ENCODE results near the gene FITM1. TPM values are rescaled to one million over a fixed set of nuclear protein-coding genes. Genes with fewer than 3 reads are reported as not detected.

Gene FITM1
- polyA plus RNA-seq, 1 of the 3 experiments (the other 2 are of a cell fraction) = 0.12 TPM

DNA sequence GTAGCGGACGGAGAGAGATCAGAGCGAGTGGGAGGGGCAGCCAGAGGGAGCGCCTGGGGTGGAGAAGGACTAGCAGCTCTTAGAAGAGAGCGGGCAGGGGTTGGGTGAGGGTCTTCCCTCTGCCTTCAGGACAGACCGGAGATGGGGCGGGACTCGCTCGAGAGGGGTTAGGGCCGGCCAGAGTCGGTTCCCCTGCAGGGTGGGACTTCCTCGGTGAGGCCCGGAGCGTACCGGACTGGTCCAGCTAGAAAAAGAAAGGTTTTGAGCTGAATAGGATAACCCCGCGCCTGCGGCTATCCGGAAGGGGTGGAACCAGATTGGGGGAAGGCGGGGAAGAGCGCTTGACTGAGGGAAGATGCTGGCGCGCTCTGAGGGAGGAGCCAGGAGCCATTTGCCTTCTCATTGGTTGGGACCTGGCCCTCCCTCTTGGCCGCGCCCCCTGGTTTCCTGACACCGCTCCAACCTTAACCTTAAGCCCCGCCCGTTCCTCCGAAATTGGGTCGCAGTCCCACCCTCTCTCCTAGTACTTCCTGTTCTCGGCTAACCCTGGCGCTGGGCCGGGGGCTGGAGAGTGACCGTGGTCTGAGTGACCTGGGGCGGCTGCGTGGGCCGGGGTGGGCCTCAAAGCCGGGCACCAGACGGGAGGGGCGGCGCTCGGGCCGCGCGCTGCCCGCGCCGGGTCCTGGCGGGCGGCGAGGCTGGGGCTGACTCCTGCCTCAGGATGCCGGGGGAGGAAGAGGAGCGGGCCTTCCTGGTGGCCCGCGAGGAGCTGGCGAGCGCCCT, 16.7 kb downstream of the FITM1 start, which contains the start of gene RNF31:
RNF31 (plus strand) TSS at position 521 of the 783 bp plus-strand sequence; CDS start at position 722, 201 bp downstream.
- TF ChIP-seq TCF12 (IDR thresholded peaks at IDR 0.05) (no peak), POLR2AphosphoS5 (IDR thresholded peaks at IDR 0.05; ENCODE audit: low read depth, low read length) (peak; percentile 77), SIN3A (IDR thresholded peaks at IDR 0.05; ENCODE audit: borderline replicate concordance, low read depth, low read length) (peak; percentile 53; the same call in 1 of the 2 replicates), ELF1 (IDR thresholded peaks at IDR 0.05) (peak; percentile 32; the same call in 1 of the 2 replicates), MXI1 (IDR thresholded peaks at IDR 0.05; ENCODE audit: low read depth, low read length) (0 out of 2 replicates have a peak, but pooled peaks have one; percentile 40), TAF1 (IDR thresholded peaks at IDR 0.05; ENCODE audit: borderline replicate concordance, low read depth, low read length) (peak; percentile 22), GABPA (IDR thresholded peaks at IDR 0.05; ENCODE audit: low read depth) (peak; percentile 81)
- TF ChIP-seq, protein P1, sequence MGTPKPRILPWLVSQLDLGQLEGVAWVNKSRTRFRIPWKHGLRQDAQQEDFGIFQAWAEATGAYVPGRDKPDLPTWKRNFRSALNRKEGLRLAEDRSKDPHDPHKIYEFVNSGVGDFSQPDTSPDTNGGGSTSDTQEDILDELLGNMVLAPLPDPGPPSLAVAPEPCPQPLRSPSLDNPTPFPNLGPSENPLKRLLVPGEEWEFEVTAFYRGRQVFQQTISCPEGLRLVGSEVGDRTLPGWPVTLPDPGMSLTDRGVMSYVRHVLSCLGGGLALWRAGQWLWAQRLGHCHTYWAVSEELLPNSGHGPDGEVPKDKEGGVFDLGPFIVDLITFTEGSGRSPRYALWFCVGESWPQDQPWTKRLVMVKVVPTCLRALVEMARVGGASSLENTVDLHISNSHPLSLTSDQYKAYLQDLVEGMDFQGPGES (IDR thresholded peaks at IDR 0.05; ENCODE audit: low read depth, low read length) = no peak
- TF ChIP-seq, protein P2, sequence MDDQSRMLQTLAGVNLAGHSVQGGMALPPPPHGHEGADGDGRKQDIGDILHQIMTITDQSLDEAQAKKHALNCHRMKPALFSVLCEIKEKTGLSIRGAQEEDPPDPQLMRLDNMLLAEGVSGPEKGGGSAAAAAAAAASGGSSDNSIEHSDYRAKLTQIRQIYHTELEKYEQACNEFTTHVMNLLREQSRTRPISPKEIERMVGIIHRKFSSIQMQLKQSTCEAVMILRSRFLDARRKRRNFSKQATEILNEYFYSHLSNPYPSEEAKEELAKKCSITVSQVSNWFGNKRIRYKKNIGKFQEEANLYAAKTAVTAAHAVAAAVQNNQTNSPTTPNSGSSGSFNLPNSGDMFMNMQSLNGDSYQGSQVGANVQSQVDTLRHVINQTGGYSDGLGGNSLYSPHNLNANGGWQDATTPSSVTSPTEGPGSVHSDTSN (IDR thresholded peaks at IDR 0.05) = 0 out of 2 replicates have a peak, but pooled peaks have one; percentile 35
- Histone ChIP-seq H3K9me2 (no peaks in the 10 kb centered on the region), H3K27ac (ENCODE audit: low read depth in 2 of 2, low read length in 1 of 2) (peak within 1 kb of the TSS; percentile 92 to 97), H3K4me2 (peak within 1 kb of the TSS; percentile 83), H3K9me3 (no peaks in the 10 kb centered on the region), H3K79me2 (ENCODE audit: insufficient read depth) (peaks cover 58% of the 10 kb centered on the region), H3K36me3 (replicated peaks in 1 of 2; ENCODE audit: control insufficient read depth in 1 of 2, insufficient read depth in 2 of 2, low read length in 1 of 2) (peaks cover 29 to 54% of the 10 kb centered on the region in 2 experiments), H3F3A (replicated peaks; ENCODE audit: insufficient read depth) (peaks cover 12% of the 10 kb centered on the region), H3K4me1 (ENCODE audit: control insufficient read depth in 1 of 2, insufficient read depth in 2 of 2, low read depth in 1 of 2, low read length in 1 of 2) (peaks cover 11 to 22% of the 10 kb centered on the region in 2 experiments), H3K27me3 (ENCODE audit: insufficient read depth) (no peaks in the 10 kb centered on the region), H4K20me1 (ENCODE audit: insufficient read depth) (peaks cover 10% of the 10 kb centered on the region; the same call in 1 of the 2 replicates), H2AFZ (ENCODE audit: low read depth) (peak within 1 kb of the TSS; percentile 92), H3K4me3 (ENCODE audit: low read depth in 2 of 2, low read length in 1 of 2) (peak within 1 kb of the TSS; percentile 93 to 98), H3K9ac (peak within 1 kb of the TSS; percentile 79)
- 1% methylated on average over 34 of the region's 57 CpGs for WGBS (ENCODE audit: low lambda C conversion rate)
- peak; percentile 96 for DNase-seq
- ChIA-PET POLR2A (interaction anchor here (0.7 to 3.9 kb wide), 14 partner anchors 9 to 95 kb away, joined by 3 to 50 read pairs (median 7); partner anchors contain the start of genes CHMP4A, DCAF11, IPO4 and IRF9), CTCF (interaction anchor here (0.9 to 4.6 kb wide), 7 partner anchors 9 to 89 kb away, joined by 3 to 38 read pairs (median 6); partner anchors contain the start of genes IRF9, PCK2 and PSME1)

DNA sequence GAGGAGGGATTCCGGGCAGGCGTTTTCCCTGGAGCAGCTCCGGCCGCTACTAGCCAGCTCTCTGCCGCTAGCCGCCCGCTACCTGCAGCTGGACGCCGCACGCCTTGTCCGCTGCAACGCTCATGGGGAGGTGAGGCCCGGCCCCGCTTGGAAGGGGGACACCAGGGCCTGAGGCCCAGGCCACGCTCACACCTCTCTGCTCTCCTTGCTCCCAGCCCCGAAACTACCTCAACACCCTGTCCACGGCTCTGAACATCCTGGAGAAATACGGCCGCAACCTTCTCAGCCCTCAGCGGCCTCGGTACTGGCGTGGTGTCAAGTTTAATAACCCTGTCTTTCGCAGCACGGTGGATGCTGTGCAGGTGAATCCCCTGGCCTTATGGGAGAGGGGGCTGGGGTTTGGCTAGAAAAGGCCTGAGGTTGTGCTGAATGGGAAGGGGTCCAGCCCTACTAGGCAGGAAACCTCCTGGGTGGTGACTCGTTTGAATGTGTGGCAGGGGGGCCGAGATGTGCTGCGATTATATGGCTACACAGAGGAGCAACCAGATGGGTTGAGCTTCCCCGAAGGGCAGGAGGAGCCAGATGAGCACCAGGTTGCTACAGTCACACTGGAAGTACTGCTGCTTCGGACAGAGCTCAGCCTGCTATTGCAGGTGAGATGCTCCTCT, 17.4 kb downstream of the FITM1 start:
- Histone ChIP-seq H3K9me3 (no peaks in the 10 kb centered on the region), H3K9me2 (no peaks in the 10 kb centered on the region), H3K4me3 (ENCODE audit: low read depth in 2 of 2, low read length in 1 of 2) (peak overlapping the region; percentile 93 to 98), H3K27ac (ENCODE audit: low read depth in 2 of 2, low read length in 1 of 2) (peak overlapping the region; percentile 29 to 75; a peak in 2 of 4 replicates), H3K4me2 (peak overlapping the region; percentile 83), H3F3A (replicated peaks; ENCODE audit: insufficient read depth) (peaks cover 6% of the 10 kb centered on the region), H3K9ac (peak overlapping the region; percentile 79), H3K79me2 (ENCODE audit: insufficient read depth) (peaks cover 52% of the 10 kb centered on the region), H2AFZ (ENCODE audit: low read depth) (no peak overlapping the region), H3K36me3 (replicated peaks in 1 of 2; ENCODE audit: control insufficient read depth in 1 of 2, insufficient read depth in 2 of 2, low read length in 1 of 2) (peaks cover 36 to 52% of the 10 kb centered on the region in 2 experiments), H3K27me3 (ENCODE audit: insufficient read depth) (no peaks in the 10 kb centered on the region), H4K20me1 (ENCODE audit: insufficient read depth) (peaks cover 10% of the 10 kb centered on the region; the same call in 1 of the 2 replicates), H3K4me1 (ENCODE audit: control insufficient read depth in 1 of 2, insufficient read depth in 2 of 2, low read depth in 1 of 2, low read length in 1 of 2) (peaks cover 11 to 20% of the 10 kb centered on the region in 2 experiments)
- no peak for DNase-seq
- CTCF ChIA-PET = interaction anchor here (1.9 to 4.6 kb wide), 2 partner anchors 13 to 39 kb away, joined by 6 to 38 read pairs; partner anchors contain the start of gene IRF9
- WGBS (ENCODE audit: low lambda C conversion rate) = 4% methylated on average over 10 of the region's 29 CpGs
- POLR2A ChIA-PET = interaction anchor here (1.9 to 3.9 kb wide), 4 partner anchors 12 to 41 kb away, joined by 4 to 50 read pairs (median 18); partner anchors contain the start of genes DCAF11, IPO4, IRF9 and NRL
- no peak for TF ChIP-seq JUND (IDR thresholded peaks at IDR 0.05)
- TF ChIP-seq GABPA (IDR thresholded peaks at IDR 0.05; ENCODE audit: low read depth) = no peak
- TF ChIP-seq MEF2A (IDR thresholded peaks at IDR 0.05; ENCODE audit: borderline replicate concordance, low read depth) = no peak
- no peak for TF ChIP-seq CHD2 (IDR thresholded peaks at IDR 0.05; ENCODE audit: low read length, partially characterized antibody)
- TF ChIP-seq NFIC (IDR thresholded peaks at IDR 0.05; ENCODE audit: borderline replicate concordance) = no peak
- TF ChIP-seq, protein P3, sequence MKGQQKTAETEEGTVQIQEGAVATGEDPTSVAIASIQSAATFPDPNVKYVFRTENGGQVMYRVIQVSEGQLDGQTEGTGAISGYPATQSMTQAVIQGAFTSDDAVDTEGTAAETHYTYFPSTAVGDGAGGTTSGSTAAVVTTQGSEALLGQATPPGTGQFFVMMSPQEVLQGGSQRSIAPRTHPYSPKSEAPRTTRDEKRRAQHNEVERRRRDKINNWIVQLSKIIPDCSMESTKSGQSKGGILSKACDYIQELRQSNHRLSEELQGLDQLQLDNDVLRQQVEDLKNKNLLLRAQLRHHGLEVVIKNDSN (IDR thresholded peaks at IDR 0.05; ENCODE audit: borderline replicate concordance, low read depth) = no peak
- TF ChIP-seq, protein P4, sequence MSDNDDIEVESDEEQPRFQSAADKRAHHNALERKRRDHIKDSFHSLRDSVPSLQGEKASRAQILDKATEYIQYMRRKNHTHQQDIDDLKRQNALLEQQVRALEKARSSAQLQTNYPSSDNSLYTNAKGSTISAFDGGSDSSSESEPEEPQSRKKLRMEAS (IDR thresholded peaks at IDR 0.05; ENCODE audit: low read depth) = 0 out of 2 replicates have a peak, but pooled peaks have one; percentile 7
- TF ChIP-seq RCOR1 (IDR thresholded peaks at IDR 0.05; ENCODE audit: low read length) = no peak
- no peak for TF ChIP-seq GATA2 (CRISPR knock-in tag; IDR thresholded peaks at IDR 0.05)
- TF ChIP-seq, protein P2 (IDR thresholded peaks at IDR 0.05) = no peak
- no peak for TF ChIP-seq ELF1 (IDR thresholded peaks at IDR 0.05)
- no peak for TF ChIP-seq POLR2AphosphoS5 (IDR thresholded peaks at IDR 0.05; ENCODE audit: low read depth, low read length)
- no peak for TF ChIP-seq EP300 (IDR thresholded peaks at IDR 0.05; ENCODE audit: borderline replicate concordance in 1 of 2, low read depth in 1 of 2, low read length in 1 of 2)
- 0 out of 2 replicates have a peak, but pooled peaks have one; percentile 8 for TF ChIP-seq MXI1 (IDR thresholded peaks at IDR 0.05; ENCODE audit: low read depth, low read length)
- TF ChIP-seq FOXJ3 (CRISPR knock-in tag; IDR thresholded peaks at IDR 0.05) = no peak

Measured in SK-N-SH (cell line).